DND-41 (cell line): ENCODE results near the gene KPNA3.

Experiments used
- CTCF ChIP-seq: IDR thresholded peaks from 2 replicates; pipeline ENCODE4 v1.5.1; 2012; ENCODE audit warnings: borderline replicate concordance, low read length, moderate library complexity, mild to moderate bottlenecking; ENCODE audit not compliant: poor library complexity, severe bottlenecking; ENCODE audit errors: extremely low read depth
- EZH2 ChIP-seq: IDR thresholded peaks from 3 replicates; pipeline ENCODE4 v1.6.1; 2012; ENCODE audit warnings: borderline replicate concordance, low read depth, mild to moderate bottlenecking, moderate library complexity, low read length, inconsistent platforms; ENCODE audit not compliant: severe bottlenecking

DNA sequence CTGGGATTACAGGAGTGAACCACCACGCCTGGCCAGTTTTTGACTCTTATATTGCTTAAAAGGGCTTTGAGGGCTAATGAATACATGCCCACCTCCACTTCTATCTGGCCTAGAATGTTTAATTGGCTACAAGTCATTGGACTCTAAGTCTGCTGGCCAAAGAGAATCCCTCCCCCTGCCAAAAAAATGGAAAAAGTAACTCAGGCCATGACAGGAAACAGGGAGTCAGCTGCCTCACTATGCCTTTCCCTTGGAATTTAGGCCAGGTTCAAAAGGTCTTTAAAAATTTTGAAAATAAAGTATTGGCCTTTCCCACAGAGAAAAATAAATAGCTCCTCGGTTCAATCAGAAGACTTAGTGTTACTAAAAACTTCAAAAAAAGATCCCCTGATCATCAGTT lies 34.9 kb upstream of the KPNA3 start:
- TF ChIP-seq CTCF = no peak
- no peak for TF ChIP-seq EZH2
